ENCODE data around the gene COL5A2.

GRCh38 chr2:189095101-189095500 is 84.5 kb downstream of the COL5A2 start:
- TF ChIP-seq CTCF (conservative IDR thresholded peaks at IDR 0.05; ENCODE audit: low read length) = no peak
- TF ChIP-seq EZH2phosphoT487 (IDR thresholded peaks at IDR 0.05; ENCODE audit: borderline replicate concordance) = no peak
